Activated T-helper 1 cell treated with anti-CD3 and anti-CD28 coated beads, Interleukin-12 subunit alpha, Interleukin-12 subunit beta, Interleukin-2, Interleukin-4 antibody, amounts not matched to agents 30 ng/mL and 10 ng/mL and 1 ng/mL, durations not matched to agents 14 hours and 24 hours and 36 hours (primary cell): ENCODE results near the gene CLEC4A. TPM values are rescaled to one million over a fixed set of nuclear protein-coding genes. Genes with fewer than 3 reads are reported as not detected.

ENCODE experiments used
- total RNA-seq: library from RNA; stranded (reverse); gene quantifications from 2 replicates; pipeline ENCODE4 v1.2.3, GENCODE V29; 2022

The CLEC4A gene
- total RNA-seq, 1 donor from 2014 or later: 0.26 TPM

Other genes with a start within 250 kb of the CLEC4A start
- 226 and 234 TPM in 2 replicates for gene SLC2A3, start 187.4 kb upstream of the CLEC4A start, total RNA-seq
- 19.9 and 20.7 TPM in 2 replicates for gene FOXJ2, start 90.9 kb upstream of the CLEC4A start, total RNA-seq
- gene C3AR1, start 57.3 kb upstream of the CLEC4A start, total RNA-seq: 0.60 and 0.71 TPM in 2 replicates
- gene NECAP1, start 41.3 kb upstream of the CLEC4A start, total RNA-seq: 38.2 and 39.4 TPM in 2 replicates
- not detected in 2 replicates for gene ZNF705A, start 33.4 kb downstream of the CLEC4A start, total RNA-seq
- 0.15 and 0.36 TPM in 2 replicates for gene FAM90A1, start 104.0 kb downstream of the CLEC4A start, total RNA-seq